GM18951 (cell line): ENCODE data around the gene GRAMD4.

Source experiments
- POLR2A ChIP-seq: IDR thresholded peaks from 4 replicates; pipeline ENCODE4 v1.6.1; 2011; ENCODE audit warnings: mild to moderate bottlenecking; ENCODE audit not compliant: insufficient read length, insufficient read depth; ENCODE audit errors: extremely low read depth
- in situ Hi-C: fragments of 300-500 bp; cut with MboI; formaldehyde crosslinking; loops from one replicate; pipeline ENCODE4 v1.12.0; 2022; ENCODE audit warnings: low sequenced_read_pairs, mixed read lengths, inconsistent platforms; ENCODE audit not compliant: unreplicated experiment

The GRAMD4 gene

DNA sequence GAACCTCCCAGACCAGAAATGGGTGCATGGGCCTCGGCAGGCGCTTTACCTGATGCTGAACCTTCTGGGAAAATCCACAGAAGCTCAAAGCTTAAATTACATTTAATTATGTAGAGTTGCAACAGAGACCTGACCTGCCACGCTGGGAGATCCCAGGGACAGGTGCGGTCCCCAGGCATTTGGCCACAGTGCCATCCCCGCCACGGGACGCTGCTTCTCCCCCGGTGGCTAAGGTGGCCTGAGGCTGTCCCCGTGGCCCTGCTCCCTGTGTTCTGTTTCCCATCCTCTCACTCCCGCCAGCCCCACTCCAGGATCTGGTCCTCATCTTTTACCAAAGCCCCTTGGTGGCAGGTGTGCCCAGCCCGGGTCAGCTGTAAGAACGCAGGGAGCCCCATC is 39.6 kb downstream of the GRAMD4 start:
- TF ChIP-seq POLR2A: no peak
- in situ Hi-C loops: no loop called here

DNA sequence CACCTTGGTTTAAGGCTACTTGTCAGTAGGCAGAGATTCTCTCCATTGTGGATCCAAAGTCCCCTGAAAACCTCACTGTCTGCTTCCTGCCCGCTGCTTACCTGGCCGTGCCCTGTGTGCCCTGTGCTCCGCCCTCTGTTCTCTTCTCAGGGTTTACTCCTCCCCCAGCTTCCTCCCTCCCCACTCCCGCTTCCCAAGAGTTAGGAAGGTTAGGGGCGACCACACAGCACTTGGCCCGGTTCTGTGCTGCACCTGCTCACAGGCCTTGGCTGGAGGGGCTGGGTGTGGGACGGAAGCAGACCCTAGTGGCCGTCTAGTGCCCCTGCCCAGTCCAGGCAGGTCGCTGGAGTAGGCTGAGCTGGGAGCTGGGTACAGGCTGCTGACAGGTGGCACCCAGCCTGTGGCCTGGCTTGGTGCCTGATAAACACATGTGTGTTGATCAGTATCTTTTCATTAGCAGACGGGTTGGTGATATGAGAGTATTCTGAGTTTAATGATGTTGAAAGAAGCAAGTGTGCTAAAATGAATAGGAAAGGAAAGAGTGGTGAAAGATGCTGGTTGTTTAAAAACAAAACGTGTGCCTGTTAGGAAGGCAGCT is 40.5 kb downstream of the GRAMD4 start:
- no peak for TF ChIP-seq POLR2A
- in situ Hi-C loops: no loop called here

- in situ Hi-C loops: no loop called here
- TF ChIP-seq POLR2A: no peak
These were observed 41.1 kb downstream of the GRAMD4 start for GRCh38 chr22:46661221-46661851.

- in situ Hi-C loops: no loop called here
- TF ChIP-seq POLR2A: no peak
These were observed 42.0 kb downstream of the GRAMD4 start for GRCh38 chr22:46662226-46662625.

DNA sequence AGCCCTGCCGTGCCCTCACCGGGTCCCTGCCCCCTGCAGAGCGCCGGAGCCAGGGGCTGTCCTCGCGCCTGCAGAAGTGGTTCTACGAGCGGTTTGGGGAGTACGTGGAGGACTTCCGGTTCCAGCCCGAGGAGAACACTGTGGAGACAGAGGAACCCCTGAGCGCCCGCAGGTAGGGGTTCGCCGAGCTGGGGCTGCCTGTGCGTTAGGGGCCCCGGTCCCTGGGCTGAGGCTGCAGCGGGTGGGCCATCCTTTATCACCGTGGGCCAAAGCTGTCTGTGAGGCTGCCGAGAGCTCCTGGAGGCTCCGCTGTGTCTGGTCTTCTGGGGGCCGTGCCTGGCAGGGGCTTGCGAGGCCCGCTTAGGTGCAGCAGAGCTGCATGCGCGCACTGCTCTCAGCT is 42.8 kb downstream of the GRAMD4 start:
- in situ Hi-C loops: no loop called here

GRCh38 chr22:46663436-46664100 is 43.4 kb downstream of the GRAMD4 start:
- in situ Hi-C loops: no loop called here
- TF ChIP-seq POLR2A: no peak

More for the DNA sequence above, 42.8 kb downstream of the GRAMD4 start:
- TF ChIP-seq POLR2A: no peak

DNA sequence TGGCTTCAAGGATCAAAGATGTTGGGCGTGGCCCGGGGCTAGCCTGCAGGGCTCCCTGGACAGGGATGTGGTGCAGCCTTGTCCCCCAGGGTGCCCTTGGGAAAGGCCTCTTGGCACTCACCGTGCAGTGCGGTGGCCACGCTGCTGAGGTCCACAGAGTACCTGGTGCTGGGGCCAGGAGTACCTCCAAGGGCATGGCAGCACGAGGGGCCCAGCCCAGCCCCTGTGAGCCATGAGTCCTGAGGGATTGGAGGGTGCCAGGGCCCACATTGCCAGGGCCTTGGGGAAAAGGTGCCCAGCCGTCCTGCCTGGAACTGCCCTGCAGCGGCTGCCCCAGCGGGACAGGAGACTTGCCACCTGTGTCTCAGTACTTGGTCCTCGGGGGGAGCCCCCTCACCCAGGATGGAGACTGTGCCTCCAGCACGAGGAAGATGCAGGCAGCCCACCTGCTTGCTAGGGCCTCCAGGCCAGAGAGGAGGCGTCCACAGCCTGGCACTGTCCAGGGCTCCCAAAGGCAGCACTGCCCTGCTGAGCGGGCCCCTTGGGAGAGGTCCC is 44.2 kb downstream of the GRAMD4 start:
- in situ Hi-C loops: no loop called here
- TF ChIP-seq POLR2A: no peak

DNA sequence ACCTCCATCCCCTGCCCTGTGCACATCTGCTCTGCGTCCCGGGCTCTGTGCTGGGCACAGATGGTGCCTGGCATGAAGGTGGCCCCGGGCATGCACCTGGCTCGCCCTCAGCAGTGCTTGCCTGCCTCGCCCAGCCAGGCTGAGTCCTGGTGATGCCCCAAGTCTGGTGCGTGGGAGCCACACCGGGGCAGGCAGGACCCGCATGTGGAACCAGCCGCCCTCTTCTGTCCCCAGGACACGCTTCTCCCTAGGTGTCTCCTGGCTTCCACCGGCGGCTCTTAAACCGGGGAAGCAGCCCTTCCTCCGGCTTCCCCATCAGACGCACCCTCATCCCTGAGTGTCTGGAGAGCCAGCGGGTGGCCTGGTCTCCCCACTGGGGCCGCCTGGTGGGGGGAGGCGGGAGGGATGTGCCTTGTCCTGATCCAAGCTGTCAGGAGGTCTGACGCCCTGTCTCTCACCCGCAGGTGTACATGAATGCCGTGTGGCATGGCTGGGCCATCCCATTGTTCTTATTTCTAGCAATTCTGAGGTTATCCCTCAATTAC is 45.0 kb downstream of the GRAMD4 start:
- TF ChIP-seq POLR2A: no peak
- in situ Hi-C loops: no loop called here

DNA sequence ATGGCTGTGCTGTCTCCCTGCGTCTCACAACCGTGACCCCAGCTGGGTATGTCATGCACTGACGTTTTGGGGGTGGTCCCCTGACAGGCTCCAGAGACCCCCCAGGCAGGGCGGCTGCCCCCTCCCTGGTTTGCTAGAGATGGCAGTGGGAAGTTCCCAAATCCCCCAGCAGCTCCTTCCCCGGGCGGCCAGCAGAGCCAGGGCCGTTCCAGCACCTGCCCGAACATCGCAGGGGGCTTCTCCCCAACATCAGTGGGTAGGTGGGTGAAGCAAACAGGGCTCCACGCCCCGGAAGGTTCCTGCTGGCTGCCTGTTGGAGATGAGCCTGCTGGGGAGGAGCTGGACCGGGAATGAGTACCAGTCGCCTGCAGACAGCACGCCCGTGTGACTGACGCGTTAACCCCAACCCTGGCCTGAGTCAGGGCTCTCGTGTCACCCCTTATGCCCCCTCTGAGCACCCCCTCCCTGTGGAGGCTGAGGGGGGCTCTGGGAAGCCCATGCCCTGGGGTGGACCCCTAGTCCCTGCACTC is 45.6 kb downstream of the GRAMD4 start:
- in situ Hi-C loops: no loop called here
- no peak for TF ChIP-seq POLR2A

DNA sequence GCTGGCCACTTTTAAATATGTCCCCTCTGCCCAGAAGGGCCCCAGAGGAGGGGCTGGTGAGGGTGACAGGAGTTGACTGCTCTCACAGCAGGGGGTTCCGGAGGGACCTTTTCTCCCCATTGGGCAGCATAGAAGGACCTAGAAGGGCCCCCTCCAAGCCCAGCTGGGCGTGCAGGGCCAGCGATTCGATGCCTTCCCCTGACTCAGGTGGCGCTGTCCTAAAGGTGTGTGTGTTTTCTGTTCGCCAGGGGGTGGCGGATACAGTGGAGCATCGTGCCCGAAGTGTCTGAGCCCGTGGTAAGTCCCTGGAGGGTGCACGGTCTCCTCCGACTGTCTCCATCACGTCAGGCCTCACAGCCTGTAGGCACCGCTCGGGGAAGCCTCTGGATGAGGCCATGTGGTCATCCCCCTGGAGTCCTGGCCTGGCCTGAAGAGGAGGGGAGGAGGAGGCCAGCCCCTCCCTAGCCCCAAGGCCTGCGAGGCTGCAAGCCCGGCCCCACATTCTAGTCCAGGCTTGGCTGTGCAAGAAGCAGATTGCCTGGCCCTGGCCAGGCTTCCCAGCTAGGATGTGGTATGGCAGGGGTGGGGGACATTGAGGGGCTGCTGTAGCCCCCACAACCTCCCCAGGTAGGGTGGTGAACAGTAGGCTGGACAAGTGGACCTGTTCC is 46.5 kb downstream of the GRAMD4 start:
- in situ Hi-C loops: no loop called here

GRCh38 chr22:46667245-46667623 is 47.0 kb downstream of the GRAMD4 start:
- in situ Hi-C loops: no loop called here
- no peak for TF ChIP-seq POLR2A

More for the DNA sequence above, 46.5 kb downstream of the GRAMD4 start:
- no peak for TF ChIP-seq POLR2A

GRCh38 chr22:46668116-46668515 is 47.9 kb downstream of the GRAMD4 start:
- TF ChIP-seq POLR2A: no peak
- in situ Hi-C loops: no loop called here

GRCh38 chr22:46669201-46669600 is 49.0 kb downstream of the GRAMD4 start:
- no peak for TF ChIP-seq POLR2A
- in situ Hi-C loops: no loop called here

DNA sequence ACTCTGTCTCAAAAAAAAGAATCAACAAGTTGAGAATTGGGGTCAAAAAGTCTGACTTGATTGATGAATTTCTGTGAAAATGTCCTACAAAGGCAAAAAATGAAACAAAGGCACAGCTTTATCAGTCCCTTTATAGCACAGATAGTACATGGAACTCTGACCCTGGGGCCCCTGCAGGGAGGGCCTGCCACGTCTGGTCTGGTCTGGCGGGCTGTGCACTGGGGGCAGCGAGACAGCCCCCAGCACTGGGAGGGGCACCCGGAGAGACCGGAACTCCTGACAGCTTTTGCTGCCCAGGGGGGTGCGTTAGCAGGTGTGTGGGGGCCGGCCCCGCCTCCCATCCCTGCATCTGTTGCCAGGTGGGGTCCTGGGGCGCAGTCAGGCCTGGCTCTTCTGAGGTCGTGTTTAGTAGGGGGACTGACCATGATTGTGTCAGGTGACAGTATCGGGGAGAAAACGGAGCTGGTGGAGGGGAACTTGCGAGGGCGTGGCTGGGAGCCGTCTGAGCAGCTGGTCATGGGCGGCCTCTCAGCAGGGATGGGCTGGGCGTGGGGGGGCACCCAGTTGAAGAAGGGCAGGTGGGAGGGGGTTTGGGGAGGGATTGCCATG is 51.7 kb downstream of the GRAMD4 start:
- in situ Hi-C loops: loop anchor here (10.0 kb wide), 1 partner anchor 107 kb away; no protein-coding TSS in a partner anchor
- no peak for TF ChIP-seq POLR2A
